GM21529 (cell line): ENCODE measurements around the gene DPAGT1.
"Not testable (repeated sequence)": the region's sequence is repeated elsewhere in the genome, so short reads cannot be mapped to it uniquely, and the experiment has no call there.

ENCODE experiments used
- ATAC-seq: cut with Tn5 transposase; IDR thresholded peaks from one replicate; pipeline ENCODE4 v1.9.1; 2021; ENCODE audit not compliant: unreplicated experiment

DPAGT1 gene

DNA sequence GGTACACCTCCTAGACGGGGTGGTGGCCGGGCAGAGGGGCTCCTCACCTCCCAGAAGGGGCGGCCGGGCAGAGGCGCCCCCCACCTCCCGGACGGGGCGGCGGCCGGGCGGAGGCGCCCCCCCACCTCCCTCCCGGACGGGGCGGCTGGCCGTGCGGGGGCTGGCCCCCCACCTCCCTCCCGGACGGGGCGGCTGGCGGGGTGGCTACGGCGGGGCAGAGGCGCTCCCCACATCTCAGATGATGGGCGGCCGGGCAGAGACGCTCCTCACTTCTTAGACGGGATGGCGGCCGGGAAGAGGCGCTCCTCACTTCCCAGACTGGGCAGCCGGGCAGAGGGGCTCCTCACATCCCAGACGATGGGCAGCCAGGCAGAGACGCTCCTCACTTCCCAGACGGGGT is 42.5 kb downstream of the DPAGT1 start:
- ATAC-seq: not testable (repeated sequence)

DNA sequence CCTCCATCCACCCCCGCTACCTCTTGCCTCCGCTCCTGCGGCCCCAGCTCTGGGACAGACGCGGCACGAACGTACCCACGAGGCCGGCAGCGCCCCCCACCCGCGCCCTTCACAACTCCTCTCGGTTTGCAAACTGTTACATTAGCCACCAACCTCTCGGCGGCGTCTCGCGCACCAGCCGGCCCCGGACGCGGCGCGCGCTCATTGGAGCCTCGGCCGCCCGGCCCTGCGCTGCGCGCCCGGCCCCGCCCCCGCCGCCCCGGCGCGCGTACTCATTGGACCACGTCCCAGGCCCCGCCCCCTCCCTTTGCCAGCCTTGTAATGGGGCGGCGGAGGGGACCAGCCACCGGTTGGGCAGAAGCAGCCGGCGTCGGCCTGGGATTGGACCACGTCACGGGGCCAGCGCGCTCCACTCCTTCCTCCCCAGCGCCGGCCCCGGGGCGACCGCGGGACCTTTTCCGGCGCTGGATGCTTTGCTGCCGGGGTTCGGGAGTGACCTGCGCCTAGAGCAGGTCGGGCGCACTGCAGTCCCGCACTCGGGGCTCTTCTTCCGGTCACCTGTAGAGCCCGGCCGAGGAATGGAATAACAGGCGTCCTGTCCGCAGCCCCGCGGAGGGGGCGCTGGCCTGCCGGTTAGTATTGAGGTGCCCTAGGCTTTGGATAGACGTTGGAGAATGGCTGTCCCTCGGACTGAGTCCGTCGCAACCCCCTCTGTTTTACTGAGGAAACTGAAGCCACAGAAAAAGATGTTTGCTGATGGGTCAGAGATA is 44.5 kb downstream of the DPAGT1 start, which contains the start of gene HYOU1:
TSS of gene HYOU1 (minus strand) at position 206 of the 770 bp plus-strand sequence. CDS start 1,045 bp downstream, outside the sequence.
- peak; percentile 91 for ATAC-seq

DNA sequence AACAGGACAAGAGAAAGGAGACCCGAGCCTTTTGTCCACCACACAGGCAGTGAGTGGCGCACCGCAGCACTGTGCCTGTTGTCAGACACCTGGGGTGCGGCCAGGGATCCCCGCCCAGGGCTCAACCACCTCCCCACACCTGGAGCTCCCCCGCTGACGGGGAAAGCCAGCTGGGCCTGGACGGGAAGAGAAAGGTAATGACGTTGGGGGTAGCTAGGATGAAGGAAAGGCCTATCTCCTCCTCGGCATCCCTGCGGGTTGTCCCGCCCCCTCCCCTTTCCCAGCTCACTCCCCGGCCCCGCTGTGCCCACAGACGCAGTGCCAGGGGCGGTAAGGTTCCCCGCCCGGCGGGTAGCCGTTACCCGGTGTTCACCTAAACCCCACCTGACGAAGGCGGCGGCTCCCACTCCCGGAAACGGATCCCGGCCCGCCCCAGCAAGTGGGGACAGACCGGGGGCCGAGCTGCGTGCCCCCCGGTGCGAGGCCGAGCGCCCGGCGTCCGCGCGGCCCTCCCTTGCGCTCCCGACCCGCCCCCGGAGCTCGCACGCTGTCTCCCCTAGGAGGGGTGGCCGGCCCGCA is 45.1 kb downstream of the DPAGT1 start:
- ATAC-seq: peak; percentile 7

- no peak for ATAC-seq
These were observed 45.8 kb downstream of the DPAGT1 start for GRCh38 chr11:119055901-119056300.

DNA sequence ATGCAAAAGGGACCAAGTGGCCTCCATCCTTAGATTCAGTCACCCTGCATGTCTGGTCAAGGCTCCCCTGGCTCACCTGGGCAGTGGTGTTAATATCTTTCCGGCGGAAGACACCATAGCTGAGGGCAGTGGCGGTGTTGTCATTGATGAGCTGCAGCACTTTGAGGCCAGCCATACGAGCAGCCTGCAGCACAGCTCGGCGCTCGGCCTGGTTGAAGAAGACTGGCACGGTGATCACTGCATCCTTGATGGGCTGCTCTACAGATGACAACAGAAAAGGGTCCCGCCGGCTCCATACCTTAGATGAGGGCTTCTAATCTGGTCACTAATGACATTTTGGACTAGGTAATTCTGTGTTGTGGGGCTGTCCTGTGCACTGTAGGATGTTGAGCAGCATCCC is 47.2 kb downstream of the DPAGT1 start:
- no peak for ATAC-seq

GRCh38 chr11:119052163-119052814 is 49.4 kb downstream of the DPAGT1 start:
- ATAC-seq: peak; percentile 11

GRCh38 chr11:119051440-119052162 is 50.1 kb downstream of the DPAGT1 start:
- peak; percentile 54 for ATAC-seq

DNA sequence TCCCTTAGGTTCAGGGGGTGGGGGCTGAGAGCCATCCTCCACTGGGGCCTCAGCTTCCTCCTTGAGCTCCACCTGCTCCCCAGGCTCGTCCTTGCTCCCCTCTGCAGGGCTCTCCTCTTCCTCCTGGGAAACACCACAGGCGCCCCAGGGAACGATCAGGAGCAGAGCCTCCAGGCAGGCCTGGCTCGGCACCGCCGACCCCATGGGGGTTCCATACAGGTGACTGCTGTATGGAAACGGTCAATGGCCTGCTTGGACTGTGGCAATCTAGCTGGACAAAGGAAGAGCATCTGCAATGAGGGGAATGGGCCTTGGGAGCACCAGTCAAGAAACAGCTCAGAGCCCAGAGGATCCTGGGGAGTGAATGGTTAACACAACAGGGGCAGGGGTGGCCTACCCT is 52.6 kb downstream of the DPAGT1 start:
- ATAC-seq: no peak

DNA sequence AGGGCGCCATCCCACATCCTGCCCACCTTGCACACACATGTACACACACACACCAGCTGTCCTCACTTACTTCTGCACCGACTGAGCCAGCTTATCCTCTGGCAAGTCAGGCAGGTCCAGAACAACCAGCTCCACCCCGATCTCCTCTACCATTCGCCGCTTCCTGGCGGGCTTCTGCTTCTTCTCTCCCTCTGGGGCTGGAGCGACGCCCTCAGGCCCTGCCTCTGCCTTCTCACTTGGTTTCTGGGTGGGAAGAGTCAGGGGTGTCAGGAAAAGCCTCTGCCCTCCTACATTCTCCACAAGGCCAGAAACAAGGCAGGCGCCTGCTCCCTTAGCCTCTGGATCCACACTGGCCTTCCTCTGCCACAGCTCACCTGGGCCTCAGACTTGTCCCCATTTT is 53.0 kb downstream of the DPAGT1 start:
- no peak for ATAC-seq

DNA sequence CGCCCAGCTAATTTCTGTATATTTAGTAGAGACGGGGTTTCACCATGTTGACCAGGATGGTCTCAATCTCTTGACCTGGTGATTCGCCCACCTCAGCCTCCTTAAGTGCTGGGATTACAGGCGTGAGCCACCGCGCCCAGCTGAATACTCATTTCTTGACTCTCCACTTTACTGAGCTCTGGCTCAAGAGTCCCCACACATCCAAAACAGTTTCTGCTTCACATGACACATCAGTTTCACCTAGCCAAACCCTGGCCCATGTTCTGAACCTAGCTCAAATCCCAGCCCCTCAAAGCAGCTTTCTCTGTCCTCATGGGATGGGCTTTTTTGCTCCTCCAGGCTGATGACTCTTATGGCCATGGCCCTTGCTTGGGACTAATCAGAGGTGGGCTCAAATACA is 54.4 kb downstream of the DPAGT1 start:
- no peak for ATAC-seq
